Head of caudate nucleus (tissue), 42 donors: ENCODE results near the gene KRCC1.
"Not testable (repeated sequence)": the region's sequence is repeated elsewhere in the genome, so short reads cannot be mapped to it uniquely, and the experiment has no call there.

Source experiments
- DNase-seq, 42 donors: peaks; one replicate each; pipeline versions ENCODE4 v3.0.0 to v3.0.0-alpha.2; 2020 to 2021; ENCODE audit warnings: mixed read lengths in 7 of 42
- intact Hi-C: fragments of 100-400 bp; cut with DNase I; formaldehyde crosslinking; loops from one replicate; pipeline ENCODE4 v1.15.0; 2022

The KRCC1 gene

GRCh38 chr2:88053934-88054781, 1.4 kb downstream of the KRCC1 start:
- intact Hi-C loops = no loop called here

DNA sequence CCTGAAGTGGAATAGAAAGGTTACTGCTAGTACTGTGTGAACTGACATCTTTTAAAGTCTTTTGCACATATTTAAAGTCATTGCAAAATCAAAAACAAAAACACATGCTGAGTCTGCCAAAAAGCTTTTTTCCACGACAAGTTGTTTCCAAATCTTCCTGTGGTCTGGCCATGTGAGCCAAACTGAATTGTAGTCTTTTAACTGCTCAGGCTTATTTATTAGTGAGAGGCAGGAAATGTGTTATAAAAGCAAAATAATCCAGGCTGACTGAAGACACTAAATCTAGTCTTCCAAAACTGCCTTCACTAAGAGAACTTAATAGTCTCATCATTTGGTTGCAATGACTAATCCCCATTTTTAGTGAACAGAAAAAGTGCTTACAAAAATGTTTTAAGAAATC, 2.3 kb downstream of the KRCC1 start:
- DNase-seq = no peak
- intact Hi-C loops = no loop called here

More at GRCh38 chr2:88053934-88054781, 1.4 kb downstream of the KRCC1 start:
- no peak for DNase-seq

- intact Hi-C loops = no loop called here
- no peak for DNase-seq
Observed at GRCh38 chr2:88051792-88052191, 3.8 kb downstream of the KRCC1 start.

DNA sequence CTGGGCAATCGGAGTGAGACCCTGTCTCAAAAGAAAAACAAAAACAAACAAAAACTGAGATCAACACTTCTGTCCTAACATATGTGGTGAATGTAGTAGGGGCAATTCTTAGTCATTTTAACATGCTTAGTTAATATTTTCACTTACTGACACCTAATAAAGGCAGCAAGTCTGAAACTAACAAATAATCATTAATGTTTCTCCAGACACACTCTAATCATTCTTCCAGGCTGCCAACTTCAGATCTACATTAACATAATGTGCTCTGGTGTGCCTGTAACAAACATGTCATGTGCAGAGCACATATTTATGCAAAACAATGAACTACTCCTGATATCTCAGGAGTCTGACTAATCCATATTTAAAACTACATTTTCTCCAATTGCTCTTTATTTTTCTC, 6.0 kb downstream of the KRCC1 start:
- DNase-seq = no peak
- intact Hi-C loops = no loop called here

- no peak for DNase-seq
- intact Hi-C loops = no loop called here
Observed at GRCh38 chr2:88048541-88048940, 7.0 kb downstream of the KRCC1 start.

DNA sequence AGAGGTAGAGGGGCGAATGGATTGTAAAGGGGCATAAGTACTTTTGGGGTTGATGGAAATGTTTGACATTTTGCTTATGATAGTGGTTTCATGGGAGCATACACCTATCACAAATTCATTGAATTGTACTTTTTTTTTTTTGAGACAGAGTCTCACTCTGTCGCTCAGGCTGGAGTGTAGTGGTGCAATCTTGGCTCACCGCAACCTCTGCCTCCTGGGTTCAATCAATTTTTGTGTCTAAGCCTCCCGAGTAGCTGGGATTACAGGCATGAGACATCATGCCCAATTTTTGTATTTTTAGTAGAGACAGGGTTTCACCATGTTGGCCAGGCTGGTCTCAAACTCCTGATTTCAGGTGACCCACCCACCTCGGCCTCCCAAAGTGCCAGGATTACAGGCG, 10.0 kb downstream of the KRCC1 start:
- DNase-seq, intact Hi-C loops: not testable (repeated sequence)

DNA sequence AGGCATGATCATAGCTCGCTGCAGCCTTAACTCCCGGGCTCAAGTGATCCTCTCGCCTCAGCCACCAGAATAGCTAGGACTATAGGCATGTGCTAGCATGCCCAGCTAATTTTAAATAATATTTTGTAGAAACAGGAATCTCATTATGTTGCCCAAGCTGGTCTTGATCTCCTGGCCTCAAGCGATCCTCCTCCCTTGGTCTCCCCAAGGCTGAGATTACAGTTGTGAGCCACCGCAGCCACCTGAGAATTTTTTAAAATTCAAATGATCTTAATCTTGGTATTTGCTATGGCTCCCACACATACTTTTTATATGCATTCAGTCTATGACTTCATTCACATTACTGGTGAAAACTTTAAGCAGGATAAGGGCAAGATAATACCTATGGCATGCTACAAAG, 13.1 kb downstream of the KRCC1 start:
- intact Hi-C loops = no loop called here
- no peak for DNase-seq

DNA sequence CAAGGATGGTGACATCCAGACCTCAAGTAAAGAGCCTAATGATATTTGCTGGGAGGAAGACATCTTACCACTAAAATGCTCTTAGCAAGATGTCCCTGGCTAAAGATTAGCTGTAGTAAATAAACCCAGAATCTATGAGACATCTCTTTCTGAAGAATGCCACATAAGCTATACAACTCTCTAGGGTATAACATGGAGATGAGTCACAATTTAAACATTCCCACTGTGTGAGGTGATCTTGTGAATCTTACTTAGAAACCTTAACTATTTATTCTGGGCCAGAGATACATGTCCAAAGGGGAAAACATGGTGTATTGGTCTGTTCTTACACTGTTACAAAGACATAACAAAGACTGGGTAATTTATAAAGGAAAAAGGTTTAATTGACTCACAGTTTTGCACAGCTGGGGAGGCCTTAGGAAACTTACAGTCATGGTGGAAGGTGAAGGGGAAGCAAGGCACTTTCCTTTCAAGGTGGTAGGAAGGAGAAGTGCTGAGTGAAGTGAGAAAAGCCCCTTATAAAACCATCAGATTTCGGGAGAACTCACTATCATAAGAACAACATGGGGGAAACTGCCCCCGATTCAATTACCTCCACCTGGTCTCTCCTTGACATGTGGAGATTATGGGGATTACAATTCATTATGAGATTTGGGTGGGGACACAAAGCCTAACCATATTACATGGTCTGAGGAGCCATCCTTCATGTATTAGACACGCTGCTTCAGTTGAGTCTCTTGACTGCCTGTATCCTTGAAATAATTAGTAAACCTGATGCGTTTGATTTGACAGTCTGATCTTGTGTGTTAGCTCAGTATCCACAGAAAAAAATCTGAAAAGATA, 17.1 kb downstream of the KRCC1 start:
- intact Hi-C loops = no loop called here
- no peak for DNase-seq

DNA sequence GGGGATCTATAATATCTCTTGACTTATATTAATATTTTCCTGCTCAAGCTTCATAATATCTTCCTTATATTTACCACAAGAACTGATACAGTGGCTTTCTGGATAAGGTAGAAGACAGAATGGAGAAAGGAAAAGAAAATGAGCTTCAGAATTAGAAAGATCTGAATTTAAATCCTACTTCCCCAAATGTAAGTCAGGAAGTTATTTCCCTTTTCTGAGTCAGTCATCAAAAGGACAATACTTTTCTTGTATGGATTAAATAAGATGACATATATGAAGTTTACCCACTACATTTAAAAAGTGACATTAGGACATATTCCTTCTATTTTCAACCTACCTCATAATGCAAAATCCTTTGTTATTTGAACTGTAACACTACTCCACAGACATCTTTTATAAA, 19.0 kb downstream of the KRCC1 start:
- intact Hi-C loops = no loop called here
- DNase-seq = no peak

DNA sequence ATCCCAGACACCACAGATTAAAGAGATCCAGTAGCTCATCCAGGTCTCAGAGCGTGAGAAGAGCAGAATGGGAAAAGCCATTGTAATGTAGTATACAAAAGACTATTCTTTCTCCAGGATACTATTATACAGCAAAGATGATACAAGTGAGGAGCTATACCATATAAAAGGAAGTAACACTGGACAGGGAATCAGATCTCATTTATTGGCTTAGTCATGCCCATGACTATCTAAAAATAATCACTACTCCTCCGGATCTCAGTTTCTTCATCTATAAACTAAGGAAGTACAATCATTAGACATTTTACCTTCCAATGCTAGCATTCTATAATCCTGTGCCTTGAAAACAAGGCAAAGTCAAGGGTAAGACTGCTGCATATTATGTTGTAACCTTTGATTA, 19.4 kb downstream of the KRCC1 start:
- intact Hi-C loops = no loop called here
- no peak for DNase-seq

DNA sequence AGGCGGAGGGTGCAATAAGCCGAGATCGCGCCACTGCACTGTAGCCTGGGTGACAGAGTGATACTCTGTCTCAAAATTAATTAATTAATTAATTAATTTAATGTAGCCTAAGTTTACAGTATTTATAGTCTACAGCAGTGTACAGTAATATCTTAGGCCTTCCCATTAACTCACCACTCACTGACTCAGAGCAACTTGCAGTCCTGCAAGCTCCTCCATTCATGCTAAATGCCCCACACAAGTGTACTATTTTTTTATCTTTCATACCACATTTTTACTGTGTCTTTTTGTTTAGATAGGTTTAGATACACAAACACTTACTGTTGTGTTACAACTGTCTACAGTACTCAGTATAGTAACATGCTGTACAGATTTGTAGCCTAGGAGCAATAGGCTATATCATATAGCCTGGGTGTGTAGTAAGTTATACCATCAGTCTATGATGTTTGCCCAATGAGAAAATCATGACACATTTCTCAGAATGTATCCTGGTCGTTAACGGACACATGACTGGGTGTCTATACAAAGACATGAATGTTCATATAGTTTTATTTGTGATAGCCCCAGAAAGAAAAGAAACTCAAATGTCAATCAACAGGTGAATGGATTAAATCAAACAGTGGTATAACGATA, 23.4 kb downstream of the KRCC1 start:
- intact Hi-C loops = no loop called here
- DNase-seq = no peak

DNA sequence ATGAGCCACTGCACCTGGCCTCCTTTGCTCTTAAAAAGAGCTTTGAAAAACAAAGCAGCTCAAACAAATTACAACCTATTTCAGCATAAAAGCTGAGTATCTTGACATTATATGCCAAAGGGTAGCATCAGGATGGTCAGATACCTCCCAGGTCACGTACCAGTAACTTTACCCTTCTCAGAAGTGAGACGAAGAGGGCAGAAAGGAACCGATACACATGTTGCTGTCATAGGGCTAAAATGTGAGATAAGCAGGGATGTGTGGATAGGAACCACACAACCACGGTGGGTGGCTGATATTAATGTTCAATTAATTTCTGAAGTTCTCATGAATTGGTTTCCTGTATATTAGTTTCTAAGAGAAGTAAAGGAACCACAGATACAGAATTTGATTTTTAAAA, 26.7 kb downstream of the KRCC1 start:
- intact Hi-C loops = no loop called here
- no peak for DNase-seq

DNA sequence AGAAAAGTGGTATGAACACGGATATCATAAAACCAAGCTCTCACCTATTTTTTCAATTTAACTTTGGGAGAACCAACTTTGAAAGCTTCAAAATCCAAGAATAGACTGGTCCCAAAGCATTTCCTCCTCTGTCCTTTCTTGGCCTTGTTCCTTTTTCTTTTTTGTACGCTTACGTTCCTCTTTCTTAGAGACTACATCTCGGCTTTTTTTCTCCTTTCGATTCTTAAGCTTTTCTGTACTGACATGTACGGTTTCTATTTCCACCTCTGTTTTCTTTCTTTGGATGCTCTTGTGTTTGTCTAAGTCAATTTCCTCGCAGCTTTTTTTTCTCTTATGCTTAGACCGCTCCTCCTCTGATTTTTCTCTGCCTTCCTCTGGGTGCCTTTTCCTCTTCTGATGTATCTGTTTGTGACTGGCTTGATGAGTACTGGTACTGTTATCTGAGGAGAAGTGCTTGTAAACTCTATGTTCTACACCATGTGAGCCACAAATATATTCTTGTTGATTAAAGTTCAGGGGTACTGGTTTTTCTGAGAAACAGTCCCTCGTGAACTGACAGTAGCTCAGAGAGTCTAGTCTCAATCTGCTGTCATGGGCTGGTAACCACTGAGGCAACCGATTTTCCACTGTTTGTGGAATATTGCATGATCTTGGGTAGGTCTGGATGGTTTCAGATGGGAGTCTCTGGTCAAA, 27.7 kb downstream of the KRCC1 start:
- DNase-seq = no peak
- intact Hi-C loops = no loop called here

GRCh38 chr2:88024509-88024908, 31.1 kb downstream of the KRCC1 start:
- intact Hi-C loops = no loop called here
- no peak for DNase-seq

DNA sequence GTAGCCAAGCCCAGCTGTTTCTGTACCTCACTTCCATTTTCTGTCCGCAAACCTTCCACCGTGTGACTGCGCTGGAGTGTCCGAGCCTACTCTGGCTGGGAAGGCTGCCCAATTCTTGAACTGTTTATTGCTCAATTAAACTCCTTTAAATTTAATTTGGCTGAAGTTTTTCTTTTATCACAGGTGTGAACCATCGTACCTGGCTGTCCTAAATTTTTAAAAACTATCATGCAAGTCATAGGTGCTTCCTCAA, 33.0 kb downstream of the KRCC1 start:
- peak in 1 of 42 donors; percentile 41 for DNase-seq
- intact Hi-C loops = no loop called here

DNA sequence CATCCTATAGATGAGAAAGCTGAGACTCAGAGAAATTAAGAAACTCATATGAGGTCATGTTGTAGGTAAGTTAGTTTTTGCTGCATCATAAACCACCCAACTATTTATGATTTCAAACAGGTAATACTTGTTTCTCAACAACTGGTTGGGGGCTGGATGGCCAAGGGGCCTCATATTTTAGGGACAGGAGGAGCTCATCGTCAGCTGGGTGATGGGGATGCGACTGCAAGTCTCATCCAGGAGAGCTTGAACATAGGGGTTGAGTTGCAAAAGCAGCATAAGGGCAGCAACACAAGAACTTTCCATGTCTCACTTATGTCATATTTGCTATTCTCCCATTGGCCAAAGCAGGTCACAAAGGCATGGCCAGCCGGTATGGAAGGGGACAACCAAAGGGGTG, 35.6 kb downstream of the KRCC1 start:
- peak in 1 of 42 donors; percentile 40 for DNase-seq
- intact Hi-C loops = loop anchor here (5.0 kb wide), 1 partner anchor 37 kb away; the partner anchor contains the start of gene KRCC1

DNA sequence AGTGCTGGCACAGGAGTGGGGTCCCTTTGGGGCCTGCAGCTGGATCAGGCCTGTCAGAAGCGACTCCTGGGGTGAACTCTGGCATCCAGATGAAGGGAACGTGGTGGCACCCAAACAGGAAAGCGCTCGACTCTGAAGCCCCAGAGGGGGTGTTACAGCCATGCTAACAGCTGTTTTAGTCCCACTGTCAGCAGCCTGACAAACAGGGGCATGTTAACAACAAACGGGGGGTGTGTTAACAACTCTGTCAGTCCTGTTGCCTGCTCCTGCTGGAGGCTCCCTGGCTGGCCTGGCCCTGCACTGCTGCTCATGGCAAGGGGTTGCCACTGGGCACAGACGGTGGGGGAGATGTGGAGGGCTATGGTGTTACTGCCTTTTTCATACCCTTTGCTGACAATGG, 36.7 kb downstream of the KRCC1 start:
- DNase-seq = peak in 1 of 42 donors; percentile 42
- intact Hi-C loops = loop anchor here (5.0 kb wide), 1 partner anchor 38 kb away; the partner anchor contains the start of gene KRCC1

- peak in 1 of 42 donors; percentile 37 for DNase-seq
- intact Hi-C loops = loop anchor here (5.0 kb wide), 1 partner anchor 39 kb away; the partner anchor contains the start of gene KRCC1
Observed at GRCh38 chr2:88018077-88018805, 37.3 kb downstream of the KRCC1 start.

DNA sequence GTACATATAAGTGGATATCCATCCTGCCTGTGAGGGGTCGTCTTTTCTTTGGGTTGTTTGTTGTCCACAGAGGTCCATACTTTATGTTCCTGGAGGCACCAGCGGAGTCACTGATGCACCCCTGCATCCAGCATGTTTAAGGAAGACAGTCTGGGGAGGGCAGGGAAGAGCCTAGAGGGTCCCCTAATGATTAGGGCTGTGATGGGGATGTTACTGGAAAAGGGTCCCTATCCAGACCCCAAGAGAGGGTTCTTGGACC, 37.9 kb downstream of the KRCC1 start:
- intact Hi-C loops = loop anchor here (5.0 kb wide), 1 partner anchor 40 kb away; the partner anchor contains the start of gene KRCC1
- not testable (repeated sequence) for DNase-seq
